ENCODE results near the gene ATXN1.

ATXN1 gene

GRCh38 chr6:16533721-16534136, 227.5 kb downstream of the ATXN1 start:
- DNase-seq (ENCODE audit: low read depth in 3 of 3): no peak

GRCh38 chr6:16533210-16533609, 228.1 kb downstream of the ATXN1 start:
- no peak for DNase-seq (ENCODE audit: low read depth in 3 of 3)

DNA sequence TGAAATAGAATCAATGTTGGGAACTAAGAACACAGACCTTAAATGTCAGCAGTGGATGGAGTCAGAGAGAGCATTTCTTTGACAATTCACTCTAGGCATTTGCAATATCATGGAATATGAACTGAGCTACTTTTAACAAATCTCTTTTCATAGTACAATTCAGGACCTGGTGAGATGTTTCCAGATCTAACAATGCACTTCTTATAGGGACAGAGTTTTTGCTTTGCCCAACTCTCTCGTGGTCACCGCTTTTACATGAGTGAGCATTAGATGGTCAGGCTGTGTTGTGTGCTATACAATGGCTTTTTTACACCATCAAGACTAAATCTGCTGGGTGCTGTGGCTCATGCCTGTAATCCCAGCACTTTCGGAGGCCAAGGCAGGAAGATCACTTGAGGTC, 233.6 kb downstream of the ATXN1 start:
- DNase-seq (ENCODE audit: low read depth in 3 of 3): no peak

DNA sequence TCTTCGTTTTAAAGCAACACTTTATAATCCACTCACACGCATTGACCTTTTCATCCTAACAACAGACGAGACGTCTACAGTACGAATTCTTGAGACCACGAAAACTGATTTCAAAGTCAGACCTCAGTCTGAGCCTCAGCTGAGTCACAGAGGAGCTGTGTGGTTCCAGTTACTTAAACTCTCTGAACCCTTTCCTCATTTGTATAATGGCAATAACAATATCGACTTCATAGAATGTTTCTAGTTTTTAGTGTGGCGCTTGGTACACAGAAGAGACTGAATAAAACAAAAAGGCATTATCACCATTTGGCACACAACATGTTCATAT, 236.9 kb downstream of the ATXN1 start:
- no peak for DNase-seq (ENCODE audit: low read depth in 3 of 3)

DNA sequence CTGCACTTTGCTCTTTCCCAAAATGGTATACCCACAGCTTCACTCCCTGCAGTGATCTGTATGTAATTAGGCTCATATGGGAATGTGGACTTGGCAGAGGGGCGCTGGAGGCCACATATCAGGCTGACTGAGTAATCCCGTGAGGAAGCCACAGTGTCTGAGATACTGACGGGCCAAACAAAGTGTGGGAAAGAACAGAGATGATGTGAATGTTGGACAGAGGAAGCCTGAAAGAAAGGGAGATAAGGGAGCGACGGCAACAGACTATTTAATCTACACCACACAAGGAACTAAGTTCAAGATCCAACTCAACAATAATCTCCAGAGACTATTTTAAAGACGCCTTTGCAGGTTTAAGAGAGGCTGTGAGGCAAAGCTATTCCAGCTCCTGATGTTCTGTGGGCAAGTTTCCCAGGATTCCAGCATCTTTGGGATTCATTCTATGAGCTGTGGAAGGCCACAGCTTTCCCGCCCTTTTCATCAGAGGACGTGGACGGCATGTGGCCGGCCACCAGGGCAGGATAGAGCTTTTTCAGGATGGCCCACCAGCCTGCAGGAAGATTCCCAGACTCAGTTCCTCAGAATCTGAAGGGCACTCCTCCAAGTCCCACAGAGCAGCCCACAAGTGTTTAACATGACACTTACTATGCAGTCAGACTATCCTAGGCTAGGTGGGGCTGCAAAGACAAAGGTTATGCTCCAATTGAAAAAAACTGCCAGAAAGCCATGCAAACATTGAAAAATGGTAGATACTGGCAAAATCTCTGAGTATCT, 237.5 kb downstream of the ATXN1 start:
- no peak for DNase-seq (ENCODE audit: low read depth in 3 of 3)

GRCh38 chr6:16522937-16523336, 238.3 kb downstream of the ATXN1 start:
- no peak for DNase-seq (ENCODE audit: low read depth in 3 of 3)

DNA sequence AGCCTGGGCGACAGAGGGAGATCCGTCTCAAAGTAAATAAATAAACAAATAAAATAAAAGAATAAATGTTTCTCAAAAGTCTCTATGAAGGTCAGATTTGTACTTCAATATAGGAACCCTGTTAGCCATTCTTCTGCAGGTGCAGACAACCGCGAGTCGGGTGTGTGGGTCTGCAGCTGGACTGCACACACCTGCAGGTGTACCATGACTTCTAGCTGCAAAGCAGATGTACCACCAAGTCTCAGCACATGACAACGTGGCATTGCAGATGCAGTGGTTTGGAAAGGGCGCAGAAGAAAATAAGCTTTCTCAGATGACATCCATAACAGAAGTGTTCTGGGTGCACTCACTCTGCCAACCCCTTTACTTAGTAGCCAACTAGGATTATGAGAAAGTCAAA, 239.7 kb downstream of the ATXN1 start:
- DNase-seq (ENCODE audit: low read depth in 3 of 3): no peak

DNA sequence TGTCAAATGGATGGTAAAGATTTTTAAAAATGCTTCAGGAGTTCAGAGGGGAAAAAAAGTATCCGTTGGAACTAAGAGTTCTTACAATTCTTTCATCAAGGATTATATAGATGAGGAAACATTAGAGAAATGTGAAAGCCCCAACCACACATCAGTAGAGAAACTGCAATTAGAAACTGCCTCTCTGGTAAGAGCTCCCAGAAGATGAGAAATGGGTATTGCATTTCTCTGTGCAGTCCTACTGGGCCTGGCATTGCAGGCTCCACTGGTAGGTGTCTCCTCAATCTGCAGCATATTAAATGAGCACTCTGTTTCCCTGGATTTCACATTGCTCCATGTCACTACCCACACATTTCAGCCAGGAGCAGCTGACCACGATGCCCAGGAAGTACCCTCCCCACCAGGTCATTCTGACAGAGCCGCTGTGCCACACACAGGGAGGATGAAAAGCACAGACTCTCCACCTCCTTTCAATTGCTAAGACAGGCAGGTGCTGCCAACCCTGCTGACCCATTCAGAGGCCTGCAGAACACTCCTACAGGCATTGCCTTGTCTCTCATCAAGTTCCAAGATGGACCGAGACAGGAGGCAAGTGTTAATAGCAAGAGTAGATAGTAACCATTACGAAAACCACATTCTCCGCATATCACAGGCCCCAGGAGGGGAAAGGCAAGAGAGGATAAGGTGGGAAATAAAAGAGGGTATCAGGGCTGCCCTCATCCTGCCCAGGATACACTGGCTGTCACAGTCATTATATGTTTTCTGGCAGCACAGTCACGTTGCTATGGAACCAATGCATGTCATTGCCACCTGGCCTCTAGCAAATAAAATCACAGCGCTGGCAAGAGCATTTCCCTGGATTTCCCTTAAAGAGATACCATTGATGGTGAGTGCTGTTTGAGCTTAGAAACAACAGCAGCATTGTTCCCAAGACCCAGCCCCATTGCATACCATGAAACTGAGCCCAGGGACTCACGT, 241.7 kb downstream of the ATXN1 start:
- DNase-seq (ENCODE audit: low read depth in 3 of 3): no peak

- no peak for DNase-seq (ENCODE audit: low read depth in 3 of 3)
Observed at GRCh38 chr6:16518265-16518664, 243.0 kb downstream of the ATXN1 start.

DNA sequence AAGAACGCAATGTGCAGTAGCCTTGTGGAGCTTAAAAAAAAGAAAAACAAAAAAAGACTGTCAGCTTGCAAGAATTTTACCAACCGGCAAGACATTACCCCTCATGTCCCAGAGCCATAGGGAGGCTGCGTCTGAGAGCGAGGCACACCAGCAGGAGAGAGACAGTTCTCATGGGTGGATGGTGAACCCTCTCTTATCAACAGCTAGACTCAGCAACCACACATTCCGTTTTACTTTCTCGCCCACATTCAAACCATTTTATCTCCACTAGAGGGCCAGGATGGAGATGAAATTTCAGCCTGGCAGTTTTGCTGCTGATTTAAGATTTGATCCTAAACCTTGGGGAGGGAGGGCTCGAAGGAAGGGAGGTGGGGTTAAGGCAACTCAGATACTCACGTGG, 247.0 kb downstream of the ATXN1 start:
- no peak for DNase-seq (ENCODE audit: low read depth in 3 of 3)

DNA sequence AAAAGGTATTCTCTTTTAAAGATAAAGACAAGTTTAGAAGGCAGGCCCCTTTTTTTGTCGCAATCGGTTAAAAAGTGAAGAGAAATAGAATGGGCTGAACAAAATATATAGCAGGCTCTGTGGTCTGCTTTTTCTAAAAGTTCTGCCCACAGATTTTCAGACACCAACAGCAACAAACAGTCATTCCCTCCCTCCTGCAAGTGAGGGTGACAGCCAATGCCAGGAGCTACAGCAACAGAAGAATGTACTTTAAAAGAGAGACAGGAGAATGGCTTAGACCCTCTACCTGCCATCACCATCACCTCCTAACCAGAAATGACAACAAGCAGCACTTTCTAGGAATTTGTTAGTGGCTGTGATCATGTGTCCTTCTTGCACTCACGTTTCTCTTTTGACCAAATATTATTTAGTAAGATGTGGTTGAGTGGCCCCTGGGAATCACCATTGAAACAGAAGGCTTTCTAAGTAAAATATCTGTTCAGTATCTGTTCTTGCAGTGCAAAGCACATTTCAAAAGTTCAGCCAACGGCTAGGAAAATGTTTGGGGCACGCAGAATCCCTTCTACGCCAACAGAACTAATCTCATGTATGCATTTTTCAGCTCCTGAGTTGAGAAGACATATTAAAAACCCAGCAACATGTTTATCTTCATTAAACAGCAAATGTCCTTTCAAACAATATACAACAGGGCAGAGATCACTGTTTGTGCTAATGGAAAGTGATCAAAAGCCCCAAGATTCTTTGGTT, 248.5 kb downstream of the ATXN1 start:
- DNase-seq (ENCODE audit: low read depth in 3 of 3): no peak

DNA sequence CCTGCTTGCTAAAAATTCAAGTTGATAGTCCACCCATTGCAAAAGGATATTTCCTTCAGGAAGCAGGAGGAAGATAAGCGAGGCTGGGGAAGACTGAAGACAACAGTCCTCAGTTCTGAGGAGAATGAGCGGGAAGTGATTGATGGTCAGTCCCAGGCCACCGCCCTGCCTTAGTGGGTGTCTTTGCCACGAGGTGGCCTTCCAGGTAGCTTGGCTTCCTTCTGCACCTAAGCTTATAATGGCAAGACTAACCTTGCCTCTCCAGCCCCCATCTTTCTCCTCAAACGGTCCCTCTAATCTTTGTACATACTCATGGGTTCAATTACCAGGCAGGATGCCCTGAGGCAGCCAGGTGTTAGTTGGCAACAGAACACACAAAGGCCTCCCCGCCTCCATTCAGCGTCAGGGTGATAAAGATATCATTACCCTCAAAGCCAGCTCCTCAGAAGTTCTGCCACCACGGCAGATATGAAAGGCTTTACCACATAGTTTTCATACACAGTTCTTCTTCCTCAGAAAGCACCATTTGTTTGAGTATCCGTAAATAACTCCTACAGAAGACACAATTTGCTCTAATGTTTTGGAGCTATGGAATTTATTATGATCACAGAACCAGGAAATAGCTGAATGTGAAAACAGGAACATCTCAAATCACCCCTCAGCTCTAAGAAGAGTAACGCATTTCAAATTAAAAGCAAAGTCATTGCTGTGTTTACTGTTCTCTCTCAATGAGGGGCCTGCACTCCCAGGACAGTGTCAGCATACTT, 249.4 kb downstream of the ATXN1 start:
- DNase-seq (ENCODE audit: low read depth in 3 of 3): no peak

GRCh38 chr6:16511040-16511660, 250.1 kb downstream of the ATXN1 start:
- no peak for DNase-seq (ENCODE audit: low read depth in 3 of 3)

GRCh38 chr6:16510245-16510644, 251.0 kb downstream of the ATXN1 start:
- DNase-seq (ENCODE audit: low read depth in 3 of 3): no peak

GRCh38 chr6:16508959-16509358, 252.3 kb downstream of the ATXN1 start:
- DNase-seq (ENCODE audit: low read depth in 3 of 3): no peak

DNA sequence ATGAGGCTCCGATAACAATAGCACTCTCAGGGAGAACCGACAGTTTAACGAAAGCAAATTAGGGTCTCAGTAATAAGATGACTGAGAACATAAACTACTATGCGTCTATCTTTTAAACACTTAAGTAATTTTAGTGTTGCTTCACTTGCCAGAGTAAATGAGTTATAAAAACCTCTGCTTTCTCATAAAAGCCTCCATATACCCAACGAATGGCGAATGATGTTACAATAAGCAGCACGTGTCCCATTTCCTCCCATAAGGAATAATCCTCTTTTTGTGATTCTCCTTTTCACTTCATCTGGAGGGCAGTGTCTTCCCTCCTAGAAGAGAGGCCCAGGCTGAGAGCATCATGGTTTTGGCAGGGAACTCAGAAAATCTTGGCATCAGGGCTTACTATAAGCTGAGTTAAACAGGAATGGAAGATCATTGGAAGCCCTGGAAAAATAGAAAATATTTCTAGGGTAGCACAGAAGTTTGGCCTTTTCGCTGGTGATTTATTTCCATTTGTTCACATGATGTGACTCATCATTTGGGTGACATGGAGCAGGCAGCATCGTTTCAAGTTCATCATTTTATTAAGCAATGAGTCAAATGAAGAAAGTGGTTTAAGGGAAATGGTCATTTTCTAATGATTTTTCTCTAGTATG, 255.4 kb downstream of the ATXN1 start:
- no peak for DNase-seq (ENCODE audit: low read depth in 3 of 3)

- DNase-seq (ENCODE audit: low read depth in 3 of 3): no peak
Observed at GRCh38 chr6:16504609-16505008, 256.7 kb downstream of the ATXN1 start.

DNA sequence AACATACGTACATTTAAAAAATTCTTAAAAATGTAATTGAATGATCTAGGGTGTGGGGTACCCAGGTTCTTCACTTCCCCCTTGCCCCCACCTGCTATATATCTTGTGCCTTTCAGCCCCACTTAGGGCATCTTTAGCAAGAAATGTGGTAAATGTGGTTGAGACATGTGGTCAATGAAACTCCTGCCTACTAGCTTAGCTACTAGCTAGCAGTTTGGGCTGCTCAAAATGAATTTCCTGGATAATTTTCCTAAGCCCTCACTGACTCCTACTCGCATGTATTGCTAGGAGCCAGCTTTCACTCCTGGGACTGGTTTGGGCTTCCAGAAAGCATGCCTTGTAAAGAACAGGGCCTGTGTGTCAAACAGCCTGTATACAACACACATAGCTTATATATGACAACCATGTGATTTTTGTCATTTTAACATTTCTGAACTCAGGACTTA, 257.3 kb downstream of the ATXN1 start:
- DNase-seq (ENCODE audit: low read depth in 3 of 3): no peak

- no peak for DNase-seq (ENCODE audit: low read depth in 3 of 3)
Observed at GRCh38 chr6:16503241-16503775, 258.0 kb downstream of the ATXN1 start.

DNA sequence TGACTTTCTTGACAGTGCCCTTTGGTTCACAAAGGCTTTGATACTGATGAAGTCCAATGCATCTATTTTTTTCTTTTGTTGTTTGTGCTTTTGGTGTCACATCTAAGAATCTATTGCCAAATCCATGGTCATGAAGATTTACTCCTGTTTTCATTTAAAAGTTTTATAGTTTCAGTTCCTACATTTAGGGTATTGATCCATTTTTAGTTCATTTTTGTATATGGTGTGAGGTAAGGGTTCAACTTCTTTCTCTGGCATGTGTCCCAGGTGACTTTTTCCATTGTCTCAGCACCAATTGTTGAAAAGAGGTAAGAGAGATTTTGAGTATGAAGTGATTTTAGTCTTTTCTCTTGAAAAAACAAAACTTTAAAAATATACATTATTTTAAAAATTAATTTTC, 262.3 kb downstream of the ATXN1 start:
- DNase-seq (ENCODE audit: low read depth in 3 of 3): no peak

All from stimulated activated CD4-positive, alpha-beta T cell treated with anti-CD3 and anti-CD28 coated beads, TNF-alpha, amount 100 ng/mL, for 48 hours (primary cell).